Mucosa of stomach (tissue), 1 donor: ENCODE results near the gene PLA2G1B.

Experiments
- H3K27me3 ChIP-seq: one replicate; pipeline ENCODE4 v1.7.0; 2013; ENCODE audit warnings: mild to moderate bottlenecking, low read length; ENCODE audit not compliant: control insufficient read depth, insufficient read depth
- H3K36me3 ChIP-seq: one replicate; pipeline ENCODE4 v1.7.0; 2013; ENCODE audit warnings: low read length; ENCODE audit not compliant: control insufficient read depth, insufficient read depth
- H3K4me1 ChIP-seq: one replicate; pipeline ENCODE4 v1.7.0; 2013; ENCODE audit warnings: mild to moderate bottlenecking, low read length; ENCODE audit not compliant: control insufficient read depth, insufficient read depth
- H3K4me3 ChIP-seq: one replicate; pipeline ENCODE4 v1.7.0; 2013; ENCODE audit warnings: low read length
- H3K9ac ChIP-seq: one replicate; pipeline ENCODE4 v1.7.0; 2013; ENCODE audit warnings: mild to moderate bottlenecking, low read length, moderate library complexity
- H3K9me3 ChIP-seq: one replicate; pipeline ENCODE4 v1.7.0; 2013; ENCODE audit warnings: mild to moderate bottlenecking, low read length, moderate library complexity; ENCODE audit not compliant: control insufficient read depth
- donor health status: Pancreatic carcinoma.

The PLA2G1B gene

DNA sequence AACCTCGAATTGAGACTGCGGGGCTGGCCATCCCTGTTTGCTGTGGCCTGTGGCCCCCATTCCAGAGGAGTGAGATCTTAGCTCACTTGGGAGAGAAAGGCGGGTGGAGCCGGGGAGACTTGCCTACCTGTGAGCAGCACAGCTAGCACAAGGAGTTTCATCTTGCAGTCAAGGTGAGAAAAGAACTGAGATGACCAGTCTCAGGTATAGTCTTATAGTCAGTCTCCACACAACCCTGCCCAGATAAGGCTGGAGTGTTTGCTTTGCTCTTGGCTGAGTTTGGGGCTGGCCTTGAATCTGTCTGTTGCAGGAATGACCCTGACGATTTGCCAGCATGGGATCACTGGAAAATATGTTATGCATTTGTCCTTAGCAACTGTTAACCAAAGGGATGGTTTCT is at the start of gene PLA2G1B:
PLA2G1B (minus strand) TSS at position 187 of the 400 bp plus-strand sequence; CDS start at position 161, 26 bp downstream.
- H3K27me3 ChIP-seq: no peaks in the 10 kb centered on the region
- H3K4me3 ChIP-seq: no peak within 1 kb of the TSS
- H3K36me3 ChIP-seq: no peaks in the 10 kb centered on the region
- H3K9me3 ChIP-seq: no peaks in the 10 kb centered on the region
- no peak within 1 kb of the TSS for H3K9ac ChIP-seq
- H3K4me1 ChIP-seq: peaks cover 15% of the 10 kb centered on the region

DNA sequence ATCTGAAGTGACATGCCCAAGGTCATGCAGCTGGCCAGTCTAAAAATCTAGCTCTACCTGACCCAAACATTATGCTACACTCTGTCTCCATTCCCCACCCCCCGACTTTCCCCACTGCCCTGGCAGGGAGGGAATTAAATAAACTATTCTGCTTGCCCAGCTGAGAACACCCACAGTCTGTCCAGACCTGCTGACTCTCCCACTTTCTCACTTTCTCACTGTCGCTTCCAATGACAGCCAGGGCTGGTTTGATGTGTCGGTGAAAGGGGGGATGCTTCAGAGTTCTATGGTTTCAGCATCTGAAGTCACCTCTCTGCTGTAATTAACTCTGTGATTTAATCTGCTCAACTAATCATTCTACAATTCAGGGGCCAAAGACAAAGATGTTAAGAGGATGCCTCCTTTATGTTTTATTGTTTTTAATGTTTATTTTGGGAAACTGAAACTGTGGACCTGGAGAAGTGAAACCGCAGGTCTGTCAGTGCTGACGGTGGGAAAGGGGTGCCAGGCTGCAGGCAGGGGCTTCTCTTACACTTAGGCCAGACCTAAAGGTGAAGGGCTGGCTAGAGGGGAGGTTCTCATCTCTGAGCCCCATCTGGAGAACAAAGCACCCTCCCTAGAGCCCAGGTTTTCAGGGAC is 49.5 kb upstream of the PLA2G1B start:
- Histone ChIP-seq H3K4me1 (peaks cover 9% of the 10 kb centered on the region), H3K9ac (no peak overlapping the region), H3K36me3 (no peaks in the 10 kb centered on the region), H3K9me3 (no peaks in the 10 kb centered on the region), H3K4me3 (no peak overlapping the region), H3K27me3 (peaks cover 12% of the 10 kb centered on the region)

DNA sequence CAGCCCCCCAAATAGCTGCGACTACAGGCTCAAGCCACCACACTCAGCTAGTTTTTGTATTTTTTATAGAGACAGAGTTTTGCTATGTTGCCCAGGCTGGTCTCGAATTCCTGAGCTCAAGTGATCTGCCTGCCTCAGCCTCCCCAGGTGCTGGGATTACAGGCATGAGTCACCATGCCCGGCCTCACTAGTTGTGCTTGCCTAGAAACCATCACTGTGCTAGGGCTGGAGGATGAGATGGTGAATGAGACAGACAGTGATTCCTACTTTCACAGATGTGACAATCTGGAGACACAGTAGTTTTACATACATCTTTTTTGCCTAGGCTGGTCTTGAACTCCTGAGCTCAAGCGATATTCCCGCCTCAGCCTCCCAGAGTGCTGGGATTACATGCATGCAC is 48.8 kb upstream of the PLA2G1B start:
- Histone ChIP-seq H3K9me3 (no peaks in the 10 kb centered on the region), H3K27me3 (peaks cover 17% of the 10 kb centered on the region)

DNA sequence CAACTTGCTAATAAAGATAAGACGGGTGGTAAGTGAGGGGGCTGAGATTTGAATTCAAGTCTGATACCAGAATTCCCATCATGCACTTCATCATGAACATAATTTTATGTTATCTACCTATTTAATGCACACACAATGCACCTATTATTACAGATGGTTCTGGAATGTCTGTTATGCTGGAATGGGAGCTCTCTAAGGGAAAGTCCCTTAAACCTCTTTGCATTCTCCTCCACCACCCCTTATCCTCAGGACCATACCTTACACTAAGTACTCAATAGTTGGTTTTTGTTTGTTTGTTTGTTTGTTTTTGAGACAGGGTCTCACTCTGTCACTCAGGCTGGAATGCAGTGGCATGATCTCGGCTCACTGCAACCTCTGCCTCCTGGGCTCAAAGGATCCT is 48.4 kb upstream of the PLA2G1B start:
- H3K4me3 ChIP-seq: no peak overlapping the region
- H3K4me1 ChIP-seq: no peaks in the 10 kb centered on the region
- no peak overlapping the region for H3K9ac ChIP-seq
- H3K27me3 ChIP-seq: peaks cover 20% of the 10 kb centered on the region
- H3K9me3 ChIP-seq: no peaks in the 10 kb centered on the region
- H3K36me3 ChIP-seq: no peaks in the 10 kb centered on the region

More for the DNA sequence above, 48.8 kb upstream of the PLA2G1B start:
- no peak overlapping the region for H3K4me3 ChIP-seq
- H3K9ac ChIP-seq: no peak overlapping the region
- H3K36me3 ChIP-seq: no peaks in the 10 kb centered on the region
- H3K4me1 ChIP-seq: peaks cover 2% of the 10 kb centered on the region

DNA sequence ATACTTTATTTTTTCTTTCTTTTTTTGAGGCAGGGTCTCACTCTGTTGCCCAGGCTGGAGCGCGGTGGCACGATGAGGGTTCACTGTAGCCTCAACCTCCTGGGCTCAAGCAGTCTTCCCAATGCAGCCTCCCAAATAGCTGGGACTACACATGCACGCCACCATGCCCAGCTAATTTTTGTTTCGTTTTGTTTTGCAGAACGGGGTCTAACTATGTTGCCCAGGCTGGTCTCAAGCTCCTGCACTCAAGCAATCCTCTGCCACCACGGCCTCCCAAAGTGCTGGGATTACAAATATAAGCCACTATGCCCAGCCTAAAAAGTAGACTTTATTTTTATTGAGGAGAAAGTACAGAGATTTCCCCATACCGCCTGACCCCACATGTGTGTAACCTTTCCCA is 46.1 kb upstream of the PLA2G1B start:
- H3K36me3 ChIP-seq: no peaks in the 10 kb centered on the region
- no peaks in the 10 kb centered on the region for H3K9me3 ChIP-seq
- H3K9ac ChIP-seq: no peak overlapping the region
- H3K4me3 ChIP-seq: no peak overlapping the region
- peaks cover 8% of the 10 kb centered on the region for H3K4me1 ChIP-seq
- H3K27me3 ChIP-seq: peaks cover 38% of the 10 kb centered on the region

DNA sequence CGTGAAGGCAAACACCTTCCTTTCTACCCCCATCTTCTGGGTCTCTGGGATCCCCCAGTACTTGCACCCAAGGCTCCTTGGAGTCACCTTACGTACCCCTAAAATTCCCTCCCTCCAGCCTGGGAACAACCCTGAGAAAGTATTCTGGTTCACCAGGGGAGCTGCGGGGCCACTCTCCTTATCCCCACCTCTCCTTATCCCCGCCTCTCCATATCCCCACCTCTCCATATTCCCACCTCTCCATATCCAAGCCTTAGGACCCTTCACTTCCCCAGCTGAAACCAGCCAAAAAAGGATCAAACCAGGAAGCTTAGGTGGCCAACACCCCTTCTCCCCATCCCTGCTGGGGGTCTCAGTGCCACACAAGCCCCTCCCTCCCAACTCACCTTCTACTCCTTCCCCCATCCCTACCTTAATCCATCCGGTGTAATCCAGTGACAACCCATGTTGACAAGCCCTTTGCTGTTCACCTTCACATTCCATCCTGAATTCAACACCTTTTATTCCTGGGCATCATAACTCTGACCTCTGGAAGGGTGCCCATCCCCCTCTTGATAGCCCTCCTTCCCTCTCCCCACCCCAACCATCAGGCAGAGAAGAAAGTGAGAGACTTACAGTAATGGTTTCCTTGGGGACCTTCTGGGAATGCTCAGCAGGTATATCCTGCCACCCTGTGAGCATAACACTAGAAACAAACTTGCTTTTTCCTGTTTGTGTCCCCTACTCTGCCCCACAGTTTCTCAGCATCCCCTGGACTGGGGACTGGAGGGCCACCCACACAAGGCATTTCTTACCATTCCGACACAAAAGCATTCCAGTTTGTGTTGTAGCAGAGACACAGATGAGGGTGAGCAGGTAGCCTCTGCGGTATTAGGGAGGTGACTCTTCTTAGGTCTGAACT is 43.0 kb upstream of the PLA2G1B start:
- H3K9ac ChIP-seq: no peak overlapping the region

DNA sequence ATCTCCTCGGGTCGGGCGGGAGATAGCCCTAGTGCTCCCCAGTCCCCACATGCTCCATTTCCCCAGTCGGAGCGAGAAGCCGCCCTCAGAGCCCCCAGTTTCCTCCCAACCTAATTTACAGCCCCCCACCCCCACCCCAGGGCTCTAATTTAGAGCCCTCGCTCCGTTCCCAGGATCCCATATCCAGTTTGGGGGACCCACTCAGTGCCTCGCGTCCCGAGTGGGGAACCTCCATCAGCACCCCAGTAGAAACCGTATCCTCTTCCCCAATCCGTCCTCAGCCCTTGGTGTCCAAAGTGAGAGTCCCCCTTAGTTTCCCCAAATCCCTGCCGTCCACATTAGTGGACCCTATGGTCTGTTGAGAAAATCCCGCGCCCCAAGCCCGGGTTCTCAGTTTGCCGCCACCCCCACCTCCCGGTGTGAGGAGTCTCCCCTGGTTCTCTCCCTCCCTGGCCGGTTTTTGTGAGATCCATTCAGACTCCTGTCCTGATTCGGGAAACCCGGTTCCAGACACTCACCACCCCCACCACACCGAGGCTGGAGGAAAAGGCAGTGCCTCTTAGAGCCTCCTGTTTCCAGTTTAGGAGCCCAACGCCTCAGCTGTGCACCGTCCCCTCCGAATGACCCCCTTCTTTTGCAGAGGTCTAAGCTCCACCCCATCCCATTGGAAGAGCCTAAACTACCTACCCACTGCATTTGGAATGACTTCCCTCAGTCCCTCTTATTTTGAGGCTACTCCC is 42.2 kb upstream of the PLA2G1B start:
- Histone ChIP-seq H3K4me1 (peaks cover 39% of the 10 kb centered on the region), H3K9ac (peak overlapping the region; percentile 50), H3K36me3 (no peaks in the 10 kb centered on the region), H3K27me3 (peaks cover 51% of the 10 kb centered on the region), H3K9me3 (no peaks in the 10 kb centered on the region), H3K4me3 (no peak overlapping the region)

More for the DNA sequence above, 43.0 kb upstream of the PLA2G1B start:
- no peaks in the 10 kb centered on the region for H3K9me3 ChIP-seq
- peaks cover 31% of the 10 kb centered on the region for H3K4me1 ChIP-seq
- no peaks in the 10 kb centered on the region for H3K36me3 ChIP-seq
- H3K4me3 ChIP-seq: no peak overlapping the region
- peaks cover 57% of the 10 kb centered on the region for H3K27me3 ChIP-seq

DNA sequence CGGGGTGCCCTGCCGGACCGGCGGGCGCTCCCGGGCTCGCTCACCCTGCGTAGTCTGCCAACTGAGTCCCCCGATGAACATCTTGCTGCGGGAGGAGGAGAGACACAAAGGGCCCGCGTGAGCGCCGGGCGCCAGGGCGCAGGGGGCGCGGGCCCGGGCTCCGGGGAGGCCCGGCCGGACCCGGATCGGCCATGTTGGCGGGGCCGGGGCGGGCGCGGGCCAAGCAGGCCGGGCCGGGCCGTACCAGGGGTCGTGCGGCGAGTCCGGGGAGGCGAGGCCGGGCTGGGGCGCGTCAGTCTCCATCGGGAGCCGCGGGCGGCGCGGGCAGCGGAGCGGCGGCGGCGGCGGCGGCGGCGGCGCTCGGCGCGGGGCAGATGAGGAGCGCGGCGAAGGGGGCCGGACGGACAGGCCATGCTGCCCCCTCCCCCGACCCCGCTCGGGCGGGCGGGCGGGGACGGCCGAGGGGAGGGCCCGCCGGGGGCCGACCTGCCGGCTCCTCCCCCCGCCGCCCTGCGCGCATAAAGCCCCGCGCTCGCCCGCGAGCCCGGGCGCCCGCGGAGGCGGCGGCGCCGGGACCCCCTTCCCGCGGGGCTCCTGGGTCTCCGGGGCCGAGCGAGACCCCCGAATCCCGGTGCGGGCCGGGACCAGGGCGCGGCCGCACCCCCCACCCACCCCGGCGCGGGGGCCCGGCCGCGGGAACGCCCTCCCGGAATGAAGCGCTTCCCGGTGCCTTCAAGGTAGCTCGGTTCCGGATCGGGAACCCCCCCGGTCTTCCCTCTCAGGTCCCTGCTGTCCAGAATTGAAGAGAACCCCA is 41.4 kb upstream of the PLA2G1B start, which contains the start of gene MSI1:
MSI1 (minus strand) TSS at position 376 of the 814 bp plus-strand sequence; CDS start at position 303, 73 bp downstream.
- H3K4me1 ChIP-seq: peaks cover 45% of the 10 kb centered on the region
- no peaks in the 10 kb centered on the region for H3K9me3 ChIP-seq
- H3K36me3 ChIP-seq: no peaks in the 10 kb centered on the region
- peaks cover 51% of the 10 kb centered on the region for H3K27me3 ChIP-seq
- H3K9ac ChIP-seq: peak within 1 kb of the TSS; percentile 50
- no peak within 1 kb of the TSS for H3K4me3 ChIP-seq

DNA sequence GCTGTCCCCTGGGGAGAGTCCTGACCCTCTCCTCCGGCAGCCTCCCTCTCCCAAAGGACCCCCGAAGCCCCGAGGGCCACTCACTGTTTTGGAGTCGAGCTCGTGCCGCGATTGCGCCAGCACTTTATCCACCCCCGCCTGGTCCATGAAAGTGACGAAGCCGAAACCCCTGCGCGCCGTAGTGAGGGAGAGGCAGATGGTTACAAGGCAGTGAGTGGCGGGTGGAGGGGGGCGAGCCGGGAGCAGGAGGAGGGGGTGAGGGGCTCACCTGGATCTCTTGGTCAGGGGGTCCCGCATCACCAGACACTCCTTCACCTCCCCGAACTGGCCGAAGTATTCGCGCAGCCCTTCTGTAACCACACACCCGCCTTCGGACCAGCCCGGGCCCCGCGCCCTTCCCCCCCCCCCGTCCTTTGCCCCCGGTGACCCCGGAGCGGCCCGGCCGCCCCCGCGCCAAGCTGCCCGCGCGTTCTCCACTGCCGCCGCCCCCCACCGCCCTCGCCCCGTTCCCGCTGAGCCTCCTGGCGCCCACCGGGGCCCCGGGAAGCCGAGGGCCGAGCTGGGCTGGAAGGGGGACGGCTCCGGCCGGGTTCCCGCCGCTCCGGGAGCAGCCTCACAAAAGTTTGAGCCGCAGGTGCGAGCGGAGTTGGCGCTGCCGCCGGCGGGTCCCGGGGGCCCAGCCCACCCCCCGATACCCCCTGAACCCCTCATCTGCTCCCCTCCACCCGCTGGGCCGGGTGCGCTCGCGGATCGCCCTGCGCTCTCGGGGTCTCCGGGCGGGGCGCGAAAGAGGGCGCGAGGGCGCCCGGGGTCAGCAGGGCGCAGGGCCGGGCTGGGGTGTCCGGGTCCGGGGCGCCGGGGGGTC is 40.6 kb upstream of the PLA2G1B start:
- Histone ChIP-seq H3K4me3 (no peak overlapping the region), H3K9me3 (no peaks in the 10 kb centered on the region), H3K36me3 (no peaks in the 10 kb centered on the region), H3K27me3 (peaks cover 51% of the 10 kb centered on the region), H3K9ac (peak overlapping the region; percentile 43), H3K4me1 (peaks cover 45% of the 10 kb centered on the region)

DNA sequence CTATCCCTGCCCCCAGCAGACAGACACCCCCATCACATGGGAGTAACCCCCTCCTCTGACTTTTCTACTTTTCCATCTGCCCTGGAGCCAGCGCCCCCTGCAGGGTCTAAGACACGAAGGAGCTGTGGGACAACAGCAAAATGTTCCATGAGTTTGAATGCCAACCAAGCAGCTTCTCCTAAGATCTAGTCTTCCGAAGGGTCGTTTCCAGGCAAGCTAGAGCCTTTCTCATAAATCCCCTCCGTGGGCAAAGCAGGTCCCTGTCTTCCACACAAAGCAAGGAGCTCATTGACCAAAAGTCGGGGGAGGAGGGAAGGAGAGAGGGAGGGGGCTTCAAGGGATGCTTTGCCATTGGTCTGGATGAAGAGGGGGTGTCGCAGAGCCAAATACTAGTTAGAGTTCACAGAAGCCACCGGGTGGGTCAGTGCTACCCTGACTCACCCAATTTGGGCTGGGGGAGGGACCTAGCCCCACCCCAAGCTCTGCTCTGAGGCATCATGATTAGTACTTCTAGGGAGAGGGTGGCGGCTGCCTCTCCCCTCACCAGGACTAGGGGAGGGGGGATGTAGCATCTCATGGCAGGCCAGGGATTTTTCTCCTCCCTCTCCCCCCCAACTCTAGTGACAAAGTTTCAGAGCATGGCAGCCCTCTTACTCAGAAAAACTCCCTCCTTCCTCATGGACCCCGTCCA is 39.8 kb upstream of the PLA2G1B start:
- Histone ChIP-seq H3K9me3 (no peaks in the 10 kb centered on the region), H3K9ac (peak overlapping the region; percentile 14), H3K36me3 (no peaks in the 10 kb centered on the region), H3K4me1 (peaks cover 46% of the 10 kb centered on the region), H3K27me3 (peaks cover 46% of the 10 kb centered on the region), H3K4me3 (no peak overlapping the region)
